HG02642 (cell line): ENCODE measurements around the gene ZP4.

ENCODE experiments used
- ATAC-seq: cut with Tn5 transposase; IDR thresholded peaks from one replicate; pipeline ENCODE4 v1.9.1; 2021; ENCODE audit warnings: mild to moderate bottlenecking; ENCODE audit not compliant: unreplicated experiment, poor library complexity

ZP4 gene, protein sequence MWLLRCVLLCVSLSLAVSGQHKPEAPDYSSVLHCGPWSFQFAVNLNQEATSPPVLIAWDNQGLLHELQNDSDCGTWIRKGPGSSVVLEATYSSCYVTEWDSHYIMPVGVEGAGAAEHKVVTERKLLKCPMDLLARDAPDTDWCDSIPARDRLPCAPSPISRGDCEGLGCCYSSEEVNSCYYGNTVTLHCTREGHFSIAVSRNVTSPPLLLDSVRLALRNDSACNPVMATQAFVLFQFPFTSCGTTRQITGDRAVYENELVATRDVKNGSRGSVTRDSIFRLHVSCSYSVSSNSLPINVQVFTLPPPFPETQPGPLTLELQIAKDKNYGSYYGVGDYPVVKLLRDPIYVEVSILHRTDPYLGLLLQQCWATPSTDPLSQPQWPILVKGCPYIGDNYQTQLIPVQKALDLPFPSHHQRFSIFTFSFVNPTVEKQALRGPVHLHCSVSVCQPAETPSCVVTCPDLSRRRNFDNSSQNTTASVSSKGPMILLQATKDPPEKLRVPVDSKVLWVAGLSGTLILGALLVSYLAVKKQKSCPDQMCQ

DNA sequence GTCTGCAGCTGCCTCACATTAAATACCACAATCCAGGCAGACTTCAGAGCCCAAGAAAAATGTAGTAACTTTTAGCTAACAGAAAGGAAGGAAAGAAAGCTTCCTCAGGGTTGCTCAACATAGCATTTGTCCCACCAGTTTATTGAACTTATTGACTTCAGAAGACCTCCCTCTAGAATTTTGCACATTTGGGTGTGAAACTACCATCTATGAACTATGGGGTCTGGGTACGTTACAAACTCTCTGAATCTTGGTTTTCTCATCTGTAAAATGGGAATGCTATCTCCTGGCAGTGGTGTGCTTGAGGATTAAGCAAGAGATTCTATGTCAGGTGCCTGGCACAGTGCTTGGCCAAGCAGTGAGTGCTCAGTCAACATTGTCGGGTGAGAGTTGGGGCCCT is at the start of gene ZP4:
TSS of gene ZP4 (minus strand) at position 101 of the 400 bp plus-strand sequence. CDS start 287 bp downstream, outside the sequence.
- no peak for ATAC-seq

DNA sequence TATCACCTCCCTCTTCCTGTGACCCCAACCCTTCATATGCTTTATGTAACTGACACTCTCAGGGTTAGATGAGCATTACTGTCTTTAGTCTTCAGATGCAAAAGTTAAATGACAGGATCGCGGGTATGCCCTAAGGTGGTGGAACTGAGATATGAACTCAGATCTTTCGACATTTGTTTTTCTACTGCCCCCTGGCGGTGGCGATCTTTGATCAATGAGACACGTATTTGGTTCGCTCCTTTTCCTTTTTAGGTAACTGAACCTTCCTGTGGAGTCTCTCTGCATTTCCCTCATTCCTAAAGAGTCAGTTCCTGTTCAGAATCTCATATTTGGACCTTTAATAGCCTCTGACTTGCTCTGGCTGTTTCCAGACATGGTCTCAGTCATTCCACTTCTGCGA is 47.8 kb upstream of the ZP4 start:
- no peak for ATAC-seq

DNA sequence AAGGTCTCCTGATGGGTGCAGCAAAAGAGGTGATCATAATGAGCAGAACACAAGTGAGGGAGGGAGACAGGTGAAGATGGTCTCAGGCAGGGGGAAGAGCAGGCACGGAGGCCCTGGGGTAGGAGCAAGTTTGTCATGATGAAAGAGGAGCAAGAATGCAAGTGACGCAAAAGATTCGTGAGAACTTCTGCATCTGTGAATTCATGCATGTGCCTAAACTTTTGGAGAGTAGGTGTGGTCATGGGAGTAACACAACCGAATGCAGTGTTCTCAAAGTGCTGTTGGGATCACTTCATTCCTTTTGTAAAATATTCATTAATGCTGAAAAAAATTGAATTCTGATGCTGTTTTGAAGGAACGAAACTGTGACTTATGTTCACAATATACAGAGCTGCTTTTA is 47.3 kb upstream of the ZP4 start:
- ATAC-seq, result no peak

DNA sequence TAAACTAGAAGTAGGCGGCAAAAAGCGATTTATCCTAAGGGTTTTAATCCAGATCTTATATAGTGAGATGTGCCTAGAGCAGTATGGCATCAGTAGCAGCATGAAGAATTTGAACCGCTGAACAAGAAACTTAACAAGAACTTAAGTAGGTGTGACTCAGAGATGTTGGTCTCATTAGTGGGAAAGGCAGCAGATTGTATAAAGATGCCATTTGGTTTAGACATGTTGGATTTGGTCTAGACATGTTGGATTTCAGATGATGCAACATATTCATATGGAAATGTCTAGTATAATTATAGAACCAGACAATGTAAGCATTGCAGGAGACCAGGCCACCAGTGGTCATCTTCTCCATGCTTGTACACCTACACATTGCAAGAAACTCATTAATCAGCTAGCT is 42.1 kb upstream of the ZP4 start:
- no peak for ATAC-seq

DNA sequence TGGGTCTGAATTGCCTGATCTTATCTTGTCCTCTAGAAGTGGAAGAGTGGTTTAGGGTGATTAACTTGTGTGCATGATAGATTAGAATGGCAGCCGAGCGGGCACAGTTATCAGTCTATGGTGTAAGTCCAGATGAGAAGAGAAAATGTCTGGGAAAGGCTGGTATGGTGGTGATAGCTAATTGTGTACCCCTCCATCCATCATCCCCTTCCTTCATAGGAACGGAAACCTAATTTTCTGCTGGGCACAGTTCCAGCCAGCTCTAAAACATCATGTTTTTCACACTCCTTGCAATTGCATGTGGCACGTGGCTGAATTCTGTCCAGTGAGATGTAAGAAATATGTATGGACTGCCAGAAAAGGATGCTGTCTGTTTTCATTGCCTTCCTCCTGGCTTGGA is 40.9 kb upstream of the ZP4 start:
- ATAC-seq, result no peak

DNA sequence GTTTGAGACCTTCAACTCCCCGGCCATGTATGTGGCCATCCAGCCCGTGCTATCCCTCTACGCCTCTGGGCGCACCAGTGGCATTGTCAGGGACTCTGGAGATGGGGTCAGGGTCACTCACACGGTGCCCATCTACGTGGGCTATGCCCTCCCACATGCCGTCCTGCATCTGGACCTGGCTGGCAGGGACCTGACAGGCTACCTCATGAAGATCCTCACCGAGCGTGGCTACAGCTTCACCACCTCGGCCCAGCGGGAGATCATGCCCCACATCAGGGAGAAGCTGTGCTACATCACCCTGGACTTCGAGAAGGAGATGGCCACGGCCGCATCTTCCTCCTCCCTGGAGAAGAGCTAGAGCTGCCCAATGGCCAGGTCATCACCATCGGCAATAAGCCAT is 36.5 kb upstream of the ZP4 start:
- ATAC-seq, result no peak

DNA sequence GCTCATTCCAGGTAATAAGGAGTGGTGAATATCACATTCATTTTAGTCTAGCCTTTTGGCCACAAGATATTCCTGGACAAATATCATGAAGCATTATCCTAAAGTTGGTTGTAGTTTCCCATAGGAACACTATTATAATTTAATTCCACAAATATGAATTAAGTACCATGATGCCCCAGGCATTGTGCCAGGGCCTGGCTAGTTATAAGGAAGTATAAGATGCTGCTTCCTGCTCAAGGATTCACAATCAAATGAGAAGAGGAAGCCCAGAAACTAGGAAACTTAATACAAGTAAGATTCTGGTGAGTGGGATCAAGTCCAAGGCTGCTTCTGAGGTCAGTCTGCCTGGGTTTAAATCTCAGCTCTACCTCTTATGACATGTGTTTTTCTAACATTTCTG is 30.6 kb upstream of the ZP4 start:
- no peak for ATAC-seq

DNA sequence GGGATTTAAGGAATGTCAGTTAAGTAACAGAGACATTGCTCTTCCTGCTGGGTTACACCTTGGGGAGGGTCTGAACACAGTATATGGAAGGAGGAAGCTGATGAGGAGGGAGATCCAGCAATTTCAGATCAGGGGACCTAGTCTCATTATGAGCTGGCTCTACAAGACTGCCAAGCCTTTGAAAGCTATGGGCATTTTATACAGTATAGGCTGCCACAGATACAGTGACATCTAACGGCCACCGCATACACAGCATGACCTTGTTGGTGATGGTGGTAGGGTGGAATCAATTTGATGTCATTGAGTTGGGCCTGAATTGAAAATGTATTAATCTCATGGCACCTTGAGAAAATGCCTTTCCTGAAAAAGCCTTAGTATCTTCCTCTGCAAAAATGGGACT is 22.6 kb upstream of the ZP4 start:
- no peak for ATAC-seq

DNA sequence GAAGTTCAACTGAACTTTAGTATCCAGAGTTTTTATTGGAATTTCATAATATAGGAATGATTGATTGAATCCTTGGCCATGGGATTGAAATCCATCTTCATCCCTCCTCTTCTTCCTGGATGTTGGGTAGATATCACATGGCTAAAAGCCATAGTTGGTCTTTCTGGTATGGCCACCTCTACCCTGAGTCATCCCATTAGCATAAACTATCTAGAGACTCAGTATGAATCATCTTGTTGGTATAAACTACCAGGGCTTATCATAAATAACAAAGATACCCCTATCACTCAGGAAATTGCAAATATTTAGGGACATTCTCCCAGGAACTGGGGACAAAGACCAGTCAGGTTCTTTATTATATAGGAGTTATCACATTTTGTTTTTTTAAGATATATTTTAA is 21.2 kb upstream of the ZP4 start:
- no peak for ATAC-seq

DNA sequence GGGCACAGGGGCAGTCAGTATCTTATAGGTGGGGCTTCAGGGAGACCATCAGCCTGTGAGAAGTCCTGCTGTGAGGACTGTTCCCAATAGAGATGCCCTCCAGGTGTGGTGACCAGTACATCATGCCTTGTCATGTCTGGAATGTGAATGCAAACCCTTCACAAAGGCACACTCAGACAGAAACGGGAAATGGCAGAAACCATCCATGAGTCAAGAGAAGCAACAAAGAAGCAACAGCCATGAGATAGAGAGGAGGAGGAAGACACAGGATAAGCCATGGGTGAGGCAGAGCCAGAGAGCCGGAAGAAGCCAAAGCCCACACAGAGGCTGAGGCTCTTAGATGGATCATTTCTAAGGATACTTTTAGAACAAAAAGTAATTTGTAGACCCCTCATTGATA is 20.1 kb upstream of the ZP4 start:
- no peak for ATAC-seq

DNA sequence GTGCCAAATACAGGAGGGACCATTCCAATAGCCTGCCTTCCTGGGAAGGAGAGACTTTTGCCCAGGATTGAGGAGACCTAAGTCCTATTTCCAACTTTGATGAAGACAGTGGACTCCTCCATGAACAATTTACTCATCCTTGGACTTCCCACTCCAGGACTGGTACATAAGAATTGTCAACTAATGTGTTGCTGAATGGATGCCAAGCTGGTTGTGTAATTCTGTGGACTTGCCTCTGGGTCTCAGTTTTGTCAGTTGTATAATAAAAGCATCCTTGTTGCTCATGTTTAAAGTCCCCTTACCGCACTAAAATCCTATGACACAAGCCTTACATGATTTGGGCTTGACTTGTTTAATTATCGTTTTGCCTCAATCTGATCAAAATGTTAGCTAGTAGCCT is 13.2 kb upstream of the ZP4 start:
- no peak for ATAC-seq

DNA sequence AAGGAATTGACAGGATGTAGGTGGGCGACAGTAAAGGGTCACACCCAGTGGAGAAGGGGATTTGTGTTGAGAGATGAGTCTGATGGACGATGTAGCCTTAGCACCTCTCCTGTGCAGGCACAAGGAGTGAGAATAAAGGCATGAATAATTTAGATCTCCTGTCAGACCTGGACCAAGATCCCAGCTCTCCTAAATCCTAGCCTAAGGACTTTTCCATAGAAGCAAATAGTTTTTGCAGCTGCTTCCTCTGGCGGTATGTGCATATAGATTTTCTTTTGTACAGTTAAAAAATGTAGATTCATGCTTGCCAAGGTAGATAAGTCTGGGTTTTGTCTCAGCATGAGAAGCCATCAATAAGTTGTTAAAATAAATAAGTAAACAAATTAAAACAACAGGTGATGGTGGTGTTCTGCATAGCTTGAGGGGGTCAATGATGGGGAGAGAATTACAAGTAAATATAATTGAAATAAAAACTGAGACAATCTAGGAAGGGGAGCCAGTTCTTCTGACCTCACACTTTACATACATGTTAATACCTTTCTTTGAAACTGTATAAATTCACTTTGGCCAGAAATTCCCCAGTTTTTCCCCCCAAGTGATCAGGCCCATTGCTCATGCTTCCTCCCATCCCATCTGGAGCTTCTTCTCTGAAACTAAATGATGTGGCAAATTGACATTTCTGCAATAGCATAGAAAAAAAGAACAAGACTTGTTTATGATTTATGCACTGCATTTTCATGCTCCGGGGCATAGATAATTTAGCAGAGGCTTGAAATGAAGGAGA is 12.4 kb upstream of the ZP4 start:
- no peak for ATAC-seq

DNA sequence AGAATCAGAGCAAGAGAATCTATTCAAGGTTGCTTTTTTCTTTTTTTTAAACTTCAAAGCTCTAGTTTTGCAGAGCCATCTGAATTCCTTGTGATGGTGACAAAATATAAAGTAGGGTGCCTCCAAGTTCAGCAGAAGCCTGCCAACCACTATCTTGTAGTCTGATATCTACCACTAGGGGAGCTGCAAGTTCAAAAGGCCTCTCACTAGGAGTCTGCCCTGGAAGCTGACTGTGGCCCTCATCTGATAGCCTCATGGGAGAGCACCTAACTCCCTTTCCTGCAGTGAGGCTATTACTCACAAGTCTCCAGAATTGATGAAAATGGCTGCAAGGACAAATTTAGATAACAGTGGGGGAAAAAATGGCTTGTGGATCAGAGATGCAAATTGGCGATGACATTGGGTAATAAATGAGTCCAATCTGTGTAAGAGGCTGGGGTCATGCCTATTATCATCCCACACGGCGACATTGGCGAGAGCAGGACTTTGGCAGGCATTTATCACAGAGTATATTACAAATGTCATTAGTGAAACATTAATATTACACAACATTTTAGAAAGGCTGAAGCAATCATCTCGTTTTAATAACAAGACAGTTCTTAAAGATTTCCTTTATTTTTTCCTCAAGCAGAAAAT is 10.7 kb upstream of the ZP4 start:
- ATAC-seq, result peak; percentile 69

DNA sequence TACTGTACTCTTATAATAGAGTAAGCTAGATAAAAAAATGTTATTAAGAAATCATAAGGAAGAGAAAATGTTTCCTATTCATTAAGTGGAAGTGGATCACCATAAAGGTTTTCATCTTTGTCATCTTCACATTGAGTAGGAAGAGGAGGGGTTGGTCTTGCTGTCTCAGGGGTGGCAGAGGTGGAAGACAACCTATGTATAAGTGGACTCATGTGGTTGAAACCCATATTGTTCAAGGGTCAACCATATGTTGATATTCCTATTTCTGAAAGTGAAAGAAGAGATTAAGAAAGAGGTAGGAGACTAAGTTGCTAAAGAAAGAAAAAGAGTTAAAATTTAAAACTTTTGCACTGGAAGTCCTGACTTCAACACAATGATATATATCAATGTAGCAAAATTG is 4.9 kb upstream of the ZP4 start:
- ATAC-seq, result no peak

DNA sequence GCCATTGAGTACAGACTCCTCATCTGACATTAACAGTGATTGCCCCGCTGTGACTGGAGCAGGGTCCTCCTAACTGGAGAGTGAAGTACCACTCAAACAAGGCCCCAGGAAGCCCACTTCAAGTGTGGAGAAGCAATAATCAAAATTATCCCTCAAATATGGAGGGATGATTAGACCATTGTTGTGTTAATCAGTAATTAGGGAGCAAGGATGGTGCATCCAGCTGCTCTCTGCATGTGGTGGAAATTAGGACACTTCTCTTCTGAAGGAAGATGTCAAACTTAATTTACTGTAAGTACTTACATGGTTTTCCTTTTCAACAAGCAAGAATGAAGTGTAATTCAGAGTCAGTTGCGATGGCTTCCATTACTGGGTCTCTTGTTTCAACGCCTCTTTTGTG is 3.4 kb upstream of the ZP4 start:
- no peak for ATAC-seq

DNA sequence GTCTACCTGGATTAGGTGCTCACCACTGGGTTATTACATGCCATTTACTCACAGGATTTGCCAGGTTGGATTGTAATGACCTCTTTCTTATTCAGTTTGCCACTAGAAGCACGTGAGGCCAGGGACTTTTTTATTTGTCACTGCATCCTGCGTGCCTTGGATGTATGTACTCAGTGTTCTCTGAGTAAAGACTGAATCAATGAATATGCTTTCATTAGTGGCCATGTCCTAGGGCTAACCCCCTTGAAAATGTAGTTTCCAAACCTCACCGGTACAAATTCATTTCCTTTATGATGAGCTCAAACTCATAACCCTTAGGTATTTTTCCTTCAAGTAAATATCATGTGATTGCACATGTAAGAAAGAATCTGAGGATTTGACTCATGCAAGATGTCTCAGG is 1.3 kb upstream of the ZP4 start:
- ATAC-seq, result no peak

DNA sequence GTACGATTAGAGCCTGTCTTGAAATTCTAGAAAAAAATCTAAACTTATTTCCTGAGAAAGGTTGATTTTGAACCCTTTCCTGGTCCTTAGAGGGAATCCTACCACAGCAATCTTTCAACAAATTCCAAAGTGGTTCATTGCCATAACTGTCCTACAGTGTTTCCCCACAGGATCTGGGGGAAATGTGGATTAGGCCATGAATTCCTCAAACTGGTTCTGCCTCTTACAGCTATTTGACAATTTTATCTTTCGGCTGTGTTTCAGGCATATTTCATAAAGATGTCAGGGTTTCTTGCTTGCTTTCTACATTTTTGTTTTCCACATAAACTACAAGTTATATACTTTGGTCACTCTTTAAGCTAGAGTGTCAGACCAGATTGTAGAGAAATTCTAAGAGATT is 544 bp upstream of the ZP4 start:
- no peak for ATAC-seq

DNA sequence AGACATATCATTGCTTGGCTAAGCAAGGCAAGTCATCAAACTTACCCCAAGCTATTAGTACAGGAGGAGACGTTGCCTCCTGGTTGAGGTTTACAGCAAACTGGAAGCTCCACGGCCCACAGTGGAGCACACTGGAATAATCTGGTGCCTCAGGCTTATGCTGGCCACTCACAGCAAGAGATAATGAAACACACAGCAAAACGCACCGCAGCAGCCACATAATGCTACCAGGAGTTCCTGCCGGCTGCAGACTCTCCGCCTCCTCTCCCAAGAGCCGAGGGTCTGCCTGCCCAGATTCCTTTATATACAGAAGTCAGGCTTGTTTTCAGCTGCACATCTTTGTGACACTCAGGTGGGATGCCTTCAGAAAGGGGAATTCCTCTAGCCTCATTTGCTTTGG is 306 bp downstream of the ZP4 start:
- no peak for ATAC-seq

DNA sequence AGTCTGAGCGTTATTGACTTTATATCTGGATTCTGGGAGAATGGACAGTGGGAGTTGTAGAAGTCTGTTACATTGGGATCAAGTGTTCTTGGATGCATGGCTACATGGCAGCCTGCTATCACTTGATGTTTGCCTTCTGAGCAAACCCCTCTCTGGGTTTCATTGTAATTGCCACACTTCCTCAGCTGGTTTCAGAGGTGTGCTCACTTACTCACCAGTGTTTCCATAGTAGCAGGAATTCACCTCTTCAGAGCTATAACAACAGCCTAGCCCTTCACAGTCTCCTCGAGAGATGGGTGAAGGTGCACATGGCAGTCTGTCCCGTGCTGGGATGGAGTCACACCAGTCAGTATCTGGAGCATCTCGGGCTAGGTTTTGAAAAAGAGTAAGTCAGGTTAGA is 2.6 kb downstream of the ZP4 start:
- no peak for ATAC-seq

DNA sequence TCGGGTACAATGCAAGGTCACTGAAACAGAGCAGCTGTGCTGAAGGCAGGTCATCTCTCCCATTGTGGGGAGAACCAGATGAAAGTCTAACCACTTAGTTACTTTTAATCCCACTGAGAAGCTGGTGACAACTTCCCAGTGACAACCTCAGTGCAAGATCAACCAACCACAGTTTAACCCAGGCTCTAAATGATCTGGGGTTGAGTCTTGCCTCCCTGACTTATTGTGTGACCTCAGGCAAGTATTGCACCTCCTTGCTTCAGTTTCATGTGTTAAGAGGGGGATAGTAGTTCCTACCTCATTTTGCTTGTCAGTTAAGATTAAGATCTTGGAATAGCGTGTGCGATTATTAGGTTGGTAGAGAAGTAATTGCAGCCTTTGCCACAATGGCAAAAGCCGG is 3.2 kb downstream of the ZP4 start:
- ATAC-seq, result no peak

DNA sequence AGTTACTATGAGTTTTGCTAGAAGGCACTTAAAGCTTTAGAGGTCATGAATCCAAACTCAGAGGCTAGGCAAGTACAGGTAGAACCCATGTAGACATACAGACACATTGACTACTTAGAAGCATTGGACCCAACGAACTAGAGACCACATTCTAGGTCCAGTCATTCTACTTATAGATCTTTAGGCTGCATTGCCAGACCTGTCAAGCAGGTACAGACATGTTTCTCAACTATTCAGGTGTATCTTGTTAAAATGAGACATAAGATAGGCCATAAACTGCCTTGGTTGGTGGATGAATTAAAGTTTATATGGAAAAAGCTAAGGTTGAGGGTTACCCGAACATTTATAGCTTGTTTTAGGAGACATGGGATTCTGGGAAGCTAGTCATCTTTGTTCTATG is 6.5 kb downstream of the ZP4 start:
- ATAC-seq, result no peak
